NCI-H146 treated with DMSO at 0.1 percent for 48 hours (cell line): ENCODE data around the gene CHST3.
"Not testable (repeated sequence)": the region's sequence is repeated elsewhere in the genome, so short reads cannot be mapped to it uniquely, and the experiment has no call there.

Experiments used
- DNase-seq: peaks from one replicate; lab custom pipeline; 2025; ENCODE audit not compliant: unreplicated experiment; lab: John Stamatoyannopoulos, UW

CHST3 gene, protein sequence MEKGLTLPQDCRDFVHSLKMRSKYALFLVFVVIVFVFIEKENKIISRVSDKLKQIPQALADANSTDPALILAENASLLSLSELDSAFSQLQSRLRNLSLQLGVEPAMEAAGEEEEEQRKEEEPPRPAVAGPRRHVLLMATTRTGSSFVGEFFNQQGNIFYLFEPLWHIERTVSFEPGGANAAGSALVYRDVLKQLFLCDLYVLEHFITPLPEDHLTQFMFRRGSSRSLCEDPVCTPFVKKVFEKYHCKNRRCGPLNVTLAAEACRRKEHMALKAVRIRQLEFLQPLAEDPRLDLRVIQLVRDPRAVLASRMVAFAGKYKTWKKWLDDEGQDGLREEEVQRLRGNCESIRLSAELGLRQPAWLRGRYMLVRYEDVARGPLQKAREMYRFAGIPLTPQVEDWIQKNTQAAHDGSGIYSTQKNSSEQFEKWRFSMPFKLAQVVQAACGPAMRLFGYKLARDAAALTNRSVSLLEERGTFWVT

DNA sequence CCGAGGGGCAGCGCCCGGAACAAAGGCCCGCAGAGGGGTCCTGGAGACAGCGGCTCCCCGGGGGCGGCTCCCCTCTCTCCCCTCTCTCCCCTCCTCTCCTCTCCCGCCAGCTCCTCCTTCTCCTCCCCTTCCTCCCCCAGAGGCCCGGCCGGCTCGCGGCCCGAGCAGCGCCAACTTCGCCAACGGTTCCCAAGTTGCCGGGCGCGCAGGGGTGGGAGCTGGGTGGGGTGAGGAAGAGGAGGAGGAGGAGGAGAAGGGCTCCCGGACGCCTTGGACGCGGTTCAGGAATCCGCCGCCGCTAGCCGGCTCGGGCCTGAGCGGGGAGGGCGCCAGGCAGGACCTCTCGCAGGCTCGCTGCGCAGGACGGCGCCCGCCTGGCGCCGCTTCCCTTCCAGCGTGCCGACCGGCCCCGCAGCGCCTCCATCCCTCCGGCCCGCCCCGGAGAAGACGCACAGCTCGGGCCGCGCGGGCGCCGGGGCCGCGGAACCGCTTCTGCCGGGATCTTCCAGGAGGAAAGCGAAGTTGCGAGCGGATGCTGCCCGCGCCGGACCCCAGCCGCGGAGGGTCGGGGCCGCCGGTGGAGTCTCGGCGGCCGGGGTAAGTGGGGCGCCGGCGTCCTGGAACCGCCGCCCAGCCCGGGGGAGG is at the start of gene CHST3:
CHST3 (plus strand) TSS at position 298 of the 645 bp plus-strand sequence. CDS start 41,448 bp downstream, outside the sequence.
- no peak for DNase-seq

DNA sequence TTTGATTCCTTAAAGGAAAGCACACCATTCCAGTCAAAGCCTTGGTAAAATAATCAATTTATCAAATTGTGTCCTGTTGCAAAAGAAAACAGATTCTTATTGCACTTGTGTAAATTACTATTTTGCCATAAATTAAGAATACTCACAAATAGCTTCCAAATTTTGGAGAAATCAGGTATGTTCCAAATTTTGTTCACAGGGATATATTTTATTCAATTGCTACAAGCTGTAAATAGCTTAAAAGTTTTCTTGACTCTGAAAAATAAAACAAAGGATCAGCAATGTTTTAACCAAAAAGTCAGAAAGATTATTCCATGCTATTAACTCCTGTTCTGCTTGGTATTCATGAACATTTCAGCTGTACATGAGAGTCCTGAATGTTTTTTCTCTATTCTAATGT is 47.4 kb upstream of the CHST3 start:
- DNase-seq: no peak

DNA sequence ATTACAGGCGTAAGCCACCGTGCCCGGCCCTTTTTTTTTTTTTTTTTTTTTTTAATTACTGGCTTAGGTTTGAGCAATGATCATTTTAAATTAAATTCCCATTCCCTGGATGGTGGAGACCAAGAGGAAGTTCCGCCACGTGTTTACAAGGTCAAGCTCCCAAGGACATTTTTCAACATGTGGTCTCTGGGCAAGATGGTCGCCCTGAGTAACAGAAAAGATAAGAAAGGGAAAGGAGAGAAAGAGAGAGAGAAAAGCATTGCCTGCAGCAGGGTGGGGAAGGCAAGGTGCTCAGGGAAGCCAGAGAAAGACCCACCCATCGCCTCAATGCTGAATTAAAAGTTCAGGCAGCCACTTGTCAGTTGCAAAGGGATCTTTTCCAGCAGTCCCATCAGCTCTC is 45.2 kb upstream of the CHST3 start:
- no peak for DNase-seq

DNA sequence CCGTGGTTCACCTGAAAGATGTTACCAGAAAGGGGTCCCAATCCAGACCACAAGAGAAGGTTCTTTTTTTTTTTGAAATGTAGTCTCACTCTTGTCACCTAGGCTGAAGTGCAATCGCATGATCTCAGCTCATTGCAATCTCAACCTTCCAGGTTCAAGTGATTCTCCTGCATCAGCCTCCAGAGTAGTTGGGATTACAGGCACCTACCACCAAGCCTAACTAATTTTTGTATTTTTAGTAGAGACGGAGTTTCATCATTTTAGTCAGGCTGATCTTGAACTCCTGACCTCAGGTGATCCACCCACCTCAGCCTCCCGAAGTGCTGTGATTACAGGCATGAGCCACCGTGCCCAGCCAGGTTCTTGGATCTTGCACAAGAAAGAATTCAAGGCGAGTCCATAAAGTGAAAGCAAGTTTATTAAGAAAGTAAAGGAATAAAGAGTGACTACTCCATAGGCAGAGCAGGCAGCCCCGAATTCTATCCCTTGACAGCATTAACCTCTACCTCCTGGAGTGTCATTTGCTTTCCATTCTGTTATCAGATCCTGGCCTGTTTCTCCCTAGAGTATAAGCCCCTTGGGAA is 44.1 kb upstream of the CHST3 start:
- not testable (repeated sequence) for DNase-seq

DNA sequence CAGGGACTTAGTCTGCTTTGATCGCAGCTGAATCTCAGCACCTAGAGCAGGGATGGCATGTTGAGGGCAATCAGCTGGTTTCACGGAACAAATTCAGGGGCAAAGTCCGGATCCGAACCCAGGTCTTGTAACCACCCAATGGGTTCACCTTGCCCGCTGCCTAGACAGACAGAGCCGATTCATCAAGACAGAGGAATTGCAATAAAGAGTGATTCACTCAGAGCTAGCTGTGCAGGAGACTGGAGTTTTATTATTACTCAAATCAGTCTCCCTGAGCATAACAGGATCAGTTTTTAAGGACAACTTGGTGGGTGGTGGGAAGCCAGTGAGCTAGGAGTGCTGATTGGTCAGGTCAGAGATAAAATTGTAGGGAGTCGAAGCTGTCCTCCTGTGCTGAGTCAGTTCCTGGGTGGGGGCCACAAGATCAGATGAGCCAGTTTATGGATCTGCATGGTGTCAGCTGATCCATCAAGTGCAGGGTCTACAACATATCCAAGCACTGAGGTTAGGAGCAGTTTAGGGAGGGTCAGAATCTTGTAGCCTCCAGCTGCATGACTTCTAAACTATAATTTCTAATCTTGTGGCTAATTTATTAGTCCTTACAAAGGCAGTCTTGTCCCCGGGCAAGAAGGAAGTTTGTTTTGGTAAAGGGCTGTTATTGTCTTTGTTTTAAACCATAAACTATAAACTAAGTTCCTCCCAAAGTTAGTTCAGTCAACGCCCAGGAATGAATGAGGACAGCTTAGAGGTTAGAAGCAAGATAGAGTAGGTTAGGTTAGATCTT is 43.5 kb upstream of the CHST3 start:
- no peak for DNase-seq

DNA sequence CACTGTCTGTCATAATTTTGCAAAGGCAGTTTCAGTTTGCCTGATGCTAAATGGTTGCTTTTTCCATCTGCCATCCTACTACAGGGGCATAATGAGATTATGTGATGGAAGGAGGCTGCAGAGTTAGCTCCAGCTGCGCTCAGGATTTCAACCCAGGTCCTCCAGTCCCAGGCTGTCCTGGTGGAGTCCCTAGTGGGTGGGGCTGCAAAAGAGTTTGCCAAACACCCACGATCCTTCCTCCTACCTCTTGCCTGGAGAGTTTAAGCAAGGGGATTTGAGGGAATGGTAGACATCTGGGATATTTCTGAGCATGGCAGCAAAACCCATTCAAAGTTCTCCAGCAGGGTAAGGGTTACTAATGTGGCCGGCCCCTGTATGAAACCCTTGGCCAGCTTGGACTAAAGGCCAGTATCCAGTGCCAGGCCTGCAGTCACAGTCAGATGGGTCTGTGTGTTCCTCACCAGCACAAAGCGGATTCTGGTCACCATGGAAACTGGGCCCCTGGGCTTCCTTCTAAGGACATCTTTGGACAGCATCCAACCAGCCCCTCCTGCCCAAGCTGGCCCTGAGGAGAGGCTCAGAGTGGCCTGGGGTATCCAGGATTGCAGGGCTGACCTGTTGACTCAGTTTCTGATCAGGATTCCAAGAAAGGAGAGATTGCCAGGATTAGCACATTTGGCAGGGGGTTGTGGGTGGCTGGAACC is 42.7 kb upstream of the CHST3 start:
- DNase-seq: peak; percentile 3

DNA sequence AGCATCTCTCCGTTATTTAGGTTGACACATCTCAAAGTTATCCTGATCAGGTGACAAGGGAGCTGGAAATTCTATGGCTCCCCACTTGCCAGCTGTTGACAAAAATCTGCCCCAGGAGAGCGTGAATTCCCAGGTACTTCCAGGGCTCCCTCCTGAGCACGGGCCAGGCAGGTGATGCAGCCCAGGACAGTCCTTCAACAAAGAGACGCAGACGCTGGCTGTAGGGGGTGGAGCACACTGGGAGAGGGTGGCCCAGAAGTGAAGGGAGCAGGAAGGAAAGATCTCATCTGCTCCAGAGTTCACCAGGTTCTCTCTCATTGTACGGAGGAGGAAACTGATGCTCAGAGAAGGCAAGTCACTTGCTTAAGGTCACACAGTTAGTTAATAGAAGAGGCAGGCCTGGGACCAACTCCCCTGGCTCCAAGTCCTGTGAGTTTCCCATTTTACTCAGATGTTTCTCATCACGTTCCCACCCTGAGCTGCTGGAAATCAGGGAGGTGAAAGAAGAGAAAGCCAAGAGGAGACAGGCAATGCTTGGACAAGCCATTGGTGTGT is 41.0 kb upstream of the CHST3 start:
- DNase-seq: peak; percentile 1

DNA sequence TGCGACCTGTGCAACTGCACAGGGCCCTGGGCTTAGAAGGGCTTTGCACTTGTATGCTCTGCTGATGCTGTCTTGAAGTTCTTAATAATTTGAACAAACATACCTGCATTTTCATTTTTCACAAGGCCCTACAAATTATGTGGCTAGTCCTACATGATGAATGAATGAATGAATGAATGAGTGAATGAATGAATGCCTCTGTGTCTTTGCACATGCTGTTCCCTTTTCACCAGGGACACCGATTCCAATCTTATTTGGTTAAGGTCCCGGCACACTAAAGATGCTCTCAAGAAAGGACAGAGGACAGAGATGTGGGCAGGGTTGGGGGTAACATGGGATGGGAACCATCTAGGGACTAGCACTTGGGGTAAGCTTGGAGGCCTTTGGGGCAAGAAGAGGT is 39.4 kb upstream of the CHST3 start:
- no peak for DNase-seq

DNA sequence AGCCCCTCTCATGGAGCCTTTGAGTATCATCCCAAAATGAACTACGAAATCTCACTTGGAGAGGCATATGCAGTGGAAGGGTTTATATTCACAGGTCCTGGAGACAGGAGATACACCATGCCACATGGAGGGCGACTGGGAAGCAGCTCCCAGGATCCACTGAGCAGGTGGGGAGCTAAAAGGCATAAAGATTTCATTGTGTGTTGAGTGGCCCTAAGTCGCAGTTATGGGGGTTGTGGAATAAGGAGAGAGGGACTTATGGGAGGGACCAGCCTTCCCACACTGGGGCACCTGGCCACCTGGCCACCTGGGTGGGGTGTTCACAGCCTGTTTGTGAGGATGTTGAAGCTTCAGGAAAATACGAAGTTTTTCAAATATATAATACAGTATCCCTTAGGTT is 37.0 kb upstream of the CHST3 start:
- no peak for DNase-seq

DNA sequence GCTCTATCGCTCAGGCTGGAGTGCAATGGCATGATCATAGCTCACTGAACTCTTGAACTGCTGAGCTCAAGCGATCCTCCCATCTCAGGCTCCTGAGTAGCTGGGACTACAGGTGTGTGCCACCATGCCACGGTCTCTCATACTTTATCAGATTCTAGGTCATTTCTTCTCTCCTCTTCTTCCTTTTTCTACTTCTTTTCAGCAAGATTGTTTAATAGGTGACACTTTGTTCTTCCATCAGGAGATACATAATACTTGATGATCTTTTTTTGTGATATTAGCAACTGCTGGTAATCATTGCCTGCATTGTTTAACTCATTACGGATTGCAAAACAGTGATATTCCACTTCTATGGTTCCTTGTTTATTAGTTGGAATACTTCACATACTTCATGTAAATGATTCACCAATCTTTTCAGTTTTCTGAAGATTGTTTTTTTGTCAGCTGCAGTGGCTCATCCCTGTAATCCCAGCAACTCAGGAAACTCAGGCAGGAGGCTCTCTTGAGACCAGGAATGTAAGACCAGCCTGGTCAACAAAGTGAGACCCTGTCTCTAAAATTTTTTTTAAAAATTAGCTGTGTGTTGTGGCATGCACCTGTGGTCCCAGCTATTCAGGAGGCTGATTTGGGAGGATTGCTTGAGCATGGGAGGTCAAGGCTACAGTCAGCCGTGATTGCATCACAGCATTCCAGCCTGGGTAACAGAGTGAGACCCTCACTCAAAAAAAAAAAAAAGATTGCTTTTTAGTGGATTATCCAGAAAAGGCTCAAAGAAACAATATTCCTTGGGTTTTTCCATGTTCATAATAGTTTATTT is 36.2 kb upstream of the CHST3 start:
- DNase-seq: no peak

DNA sequence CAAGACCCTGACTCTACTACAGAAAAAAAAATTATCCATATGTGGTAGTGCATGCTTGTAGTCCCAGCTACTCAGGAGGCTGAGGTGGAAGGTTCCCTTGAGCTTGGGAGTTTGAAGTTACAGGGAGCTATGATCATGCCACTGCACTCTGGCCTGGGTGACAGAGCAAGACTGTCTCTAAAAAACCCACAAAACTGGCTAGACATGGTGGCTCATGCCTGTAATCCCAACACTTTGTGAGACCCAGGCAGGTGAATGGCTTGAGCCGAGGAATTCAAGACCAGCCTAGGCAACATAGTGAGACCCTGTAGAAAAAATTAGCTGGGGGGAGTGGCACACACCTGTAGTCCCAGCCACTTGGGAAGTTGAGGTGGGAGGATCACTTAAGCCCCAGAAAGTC is 32.9 kb upstream of the CHST3 start:
- no peak for DNase-seq

DNA sequence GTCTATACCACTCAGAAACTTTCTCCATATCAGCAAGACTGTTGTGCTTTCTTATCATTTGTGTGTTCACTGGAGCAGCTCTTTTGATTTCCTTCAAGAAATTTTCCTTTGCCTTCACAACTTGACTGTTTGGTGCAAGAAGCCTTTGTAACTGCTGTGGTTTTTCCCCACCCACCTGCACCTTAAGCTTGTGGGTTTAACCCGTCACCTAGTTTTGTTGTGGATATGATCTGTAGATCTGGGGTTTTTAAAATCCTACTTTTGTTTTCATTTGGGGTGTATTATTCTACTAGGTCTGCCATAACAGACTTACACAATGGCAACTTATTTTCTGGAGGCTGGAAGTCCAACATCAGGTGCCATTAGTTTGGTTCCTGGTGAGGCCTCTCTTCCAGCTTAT is 30.5 kb upstream of the CHST3 start:
- DNase-seq: no peak

DNA sequence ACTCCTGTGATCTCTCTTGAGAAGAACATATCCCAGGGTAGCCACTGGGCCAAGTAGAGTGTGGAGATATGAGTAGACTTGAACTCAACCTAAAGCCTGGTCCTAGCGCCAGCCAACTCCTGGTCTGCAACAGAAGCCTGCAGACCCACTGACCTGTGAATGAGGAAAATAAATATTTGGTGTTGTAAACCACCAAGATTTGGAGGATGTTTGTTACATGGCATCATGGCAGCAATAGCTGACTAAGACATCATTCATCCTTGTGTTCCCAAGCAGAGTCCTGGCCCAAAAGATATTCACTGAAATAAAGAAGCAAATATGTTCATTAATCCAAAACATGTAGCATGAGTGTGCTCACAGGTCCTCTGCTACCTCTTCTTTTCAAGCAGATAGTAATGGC is 26.0 kb upstream of the CHST3 start:
- DNase-seq: no peak

DNA sequence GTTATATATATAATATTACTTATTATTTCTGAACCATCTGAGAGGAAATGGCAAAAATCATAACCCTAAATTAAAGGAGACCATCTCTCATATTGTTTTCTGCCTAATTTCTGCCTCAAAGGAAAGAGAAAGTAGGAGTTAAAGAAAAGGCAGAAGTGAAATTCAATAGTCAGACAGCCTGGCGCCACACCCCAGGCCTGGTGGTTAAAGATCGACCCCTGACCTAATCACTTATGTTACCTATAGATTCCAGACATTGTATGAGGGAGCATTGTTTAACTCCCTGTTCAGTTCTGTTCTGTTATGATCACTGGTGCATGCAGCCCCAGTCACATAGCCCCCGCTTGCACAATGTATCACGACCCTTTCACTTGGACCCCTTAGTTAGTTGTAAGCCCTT is 24.9 kb upstream of the CHST3 start:
- DNase-seq: no peak

DNA sequence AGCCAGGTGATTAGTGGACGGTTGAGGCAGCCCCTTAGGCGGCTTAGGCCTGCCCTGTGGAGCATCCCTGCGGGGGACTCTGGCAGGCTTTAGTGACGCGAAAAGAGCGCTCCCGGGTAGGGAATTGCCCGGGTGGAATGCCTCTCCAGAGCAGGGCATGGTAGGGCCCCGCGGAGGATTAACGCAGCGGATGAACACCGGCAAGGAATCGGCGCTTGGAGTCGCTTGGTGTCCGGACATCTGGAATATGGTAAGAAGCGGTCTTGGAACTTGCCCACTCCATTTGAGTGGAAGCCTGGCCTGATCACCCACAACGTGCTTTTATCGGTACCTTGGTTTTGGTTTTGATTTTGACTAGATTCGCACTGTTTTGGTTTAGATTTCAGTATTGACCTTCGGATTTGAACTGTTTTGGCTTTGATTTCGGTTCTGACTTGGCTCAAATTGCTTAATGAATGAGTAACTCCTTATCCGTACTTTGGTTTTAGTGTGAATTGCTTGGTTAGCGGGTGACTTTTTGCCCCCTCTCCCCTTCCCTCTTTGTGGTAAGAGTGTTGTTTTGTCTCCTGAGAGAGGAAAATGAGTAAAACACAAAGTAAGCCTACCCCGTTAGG is 24.2 kb upstream of the CHST3 start:
- DNase-seq: no peak

DNA sequence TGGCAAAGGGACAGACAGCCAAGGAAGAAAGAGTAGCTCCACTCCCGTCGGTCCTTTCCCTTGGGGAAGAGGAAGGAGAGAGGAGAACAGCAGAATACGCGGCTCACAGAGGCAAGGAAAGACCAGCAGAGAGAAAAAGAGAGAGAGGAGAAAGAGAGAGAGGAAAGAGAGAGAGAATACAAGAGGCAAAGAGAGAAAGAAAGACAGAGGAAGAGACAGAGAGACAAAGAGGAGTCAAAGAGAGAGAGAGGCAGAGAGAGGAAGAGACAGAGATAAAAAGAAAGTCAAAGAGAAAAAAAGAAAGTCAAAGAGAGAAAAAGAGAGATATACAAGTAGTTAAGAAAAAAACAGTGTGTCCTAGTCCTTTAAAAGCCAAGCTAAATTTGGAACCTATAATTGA is 23.4 kb upstream of the CHST3 start:
- DNase-seq: no peak

DNA sequence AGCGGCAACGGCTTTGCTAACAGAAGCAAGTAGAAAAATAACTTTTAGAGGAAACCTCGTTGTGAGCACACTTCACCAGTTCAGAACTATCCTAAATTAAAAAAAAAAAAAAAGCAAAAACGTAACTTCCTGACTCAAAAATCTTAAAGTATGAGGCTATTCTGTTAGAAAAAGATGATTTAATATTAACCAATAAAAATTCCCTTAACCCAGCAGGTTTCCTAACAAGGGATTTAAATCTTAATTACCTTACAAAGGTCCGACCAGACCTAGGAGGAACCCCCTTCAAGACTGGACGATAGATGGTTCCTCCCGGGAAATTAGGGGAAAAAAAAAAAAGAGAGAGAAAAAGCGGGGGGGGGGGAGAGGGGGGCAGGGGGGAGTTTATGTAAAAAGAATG is 22.9 kb upstream of the CHST3 start:
- DNase-seq: no peak

DNA sequence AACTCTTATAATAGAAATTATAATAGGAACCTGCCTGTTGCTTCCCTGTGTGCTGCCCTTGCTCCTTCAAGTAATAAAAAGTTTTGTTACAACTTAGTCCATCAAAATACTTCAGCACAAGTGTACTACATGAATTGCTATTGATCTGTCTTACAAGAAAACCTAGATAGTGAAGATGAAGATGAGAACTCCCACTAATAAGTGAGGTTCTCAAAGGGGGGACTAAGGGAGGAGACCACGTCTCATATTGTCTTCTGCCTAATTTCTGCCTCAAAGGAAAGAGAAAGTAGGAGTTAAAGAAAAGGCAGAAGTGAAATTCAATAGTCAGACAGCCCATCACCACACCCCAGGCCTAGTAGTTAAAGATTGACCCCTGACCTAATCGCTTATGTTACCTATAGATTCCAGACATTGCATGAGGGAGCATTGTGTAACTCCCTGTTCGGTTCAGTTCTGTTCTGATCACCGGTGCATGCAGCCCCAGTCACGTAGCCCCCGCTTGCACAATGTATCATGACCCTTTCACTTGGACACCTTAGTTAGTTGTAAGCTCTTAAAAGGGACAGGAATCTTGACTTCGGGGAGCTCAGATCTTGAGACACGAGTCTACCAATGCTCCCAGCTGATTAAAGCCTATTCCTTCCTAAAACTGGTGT is 18.2 kb upstream of the CHST3 start:
- no peak for DNase-seq

DNA sequence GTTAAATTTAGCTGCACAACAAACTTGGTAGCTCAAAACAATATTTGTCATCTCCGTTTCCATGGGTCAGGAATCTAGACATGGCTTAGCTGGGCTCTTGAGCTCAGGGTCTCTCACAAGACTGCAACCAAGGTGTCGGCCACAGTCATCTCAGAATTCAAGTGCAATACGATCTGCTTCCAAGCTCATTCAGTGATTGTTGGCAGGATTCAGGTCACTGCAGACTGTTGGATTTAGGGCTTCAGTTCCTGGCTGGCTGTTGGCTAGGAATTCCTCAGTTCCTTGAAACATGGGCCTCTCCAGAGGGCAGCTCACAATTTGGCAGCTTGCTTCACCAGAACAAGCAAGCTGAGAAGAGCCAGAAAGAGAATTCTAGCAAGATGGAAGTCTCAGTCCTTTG is 17.5 kb upstream of the CHST3 start:
- no peak for DNase-seq
